ENCODE results near the gene PLD5. TPM values are rescaled to one million over a fixed set of nuclear protein-coding genes. Genes with fewer than 3 reads are reported as not detected.

Gene PLD5
- total RNA-seq, 1 experiment from 2014 or later: not detected

DNA sequence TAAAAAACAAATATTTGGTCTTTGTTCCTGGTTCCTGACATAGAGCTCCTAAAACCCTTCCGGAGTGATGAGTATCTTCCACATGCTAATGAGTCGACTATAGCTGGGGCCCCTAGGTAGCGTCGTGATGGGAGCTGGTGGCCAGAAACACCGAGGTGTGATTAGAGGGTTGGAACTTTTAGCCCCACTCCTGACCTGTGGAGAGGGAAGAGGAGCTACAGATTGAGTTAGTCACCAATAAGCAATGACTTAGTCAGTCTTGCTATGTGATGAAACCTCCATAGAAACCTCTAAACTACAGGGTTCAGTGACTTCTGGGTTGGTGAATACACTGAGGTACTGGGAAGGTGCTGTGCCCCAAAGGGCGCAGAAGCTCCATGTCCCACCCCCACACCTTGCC lies 30.1 kb upstream of the PLD5 start:
- no peaks in the 10 kb centered on the region for H3K4me1 ChIP-seq (ENCODE audit: control insufficient read depth, insufficient read depth, low read length)
- no peaks in the 10 kb centered on the region for H3K9me3 ChIP-seq (ENCODE audit: control insufficient read depth, insufficient read depth, low read depth, low read length)
- no peak overlapping the region for H3K4me3 ChIP-seq (ENCODE audit: low read depth in 2 of 2, low read length in 2 of 2)
- ATAC-seq: no peak
- H3K36me3 ChIP-seq (ENCODE audit: control insufficient read depth, insufficient read depth, low read length): no peaks in the 10 kb centered on the region
- no peaks in the 10 kb centered on the region; the same call in 1 of the 2 replicates for H3K27me3 ChIP-seq (ENCODE audit: control insufficient read depth, insufficient read depth, low read length)
- no peak for TF ChIP-seq POLR2AphosphoS5 (IDR thresholded peaks at IDR 0.05; ENCODE audit: low read depth, low read length)
- TF ChIP-seq, protein P1, sequence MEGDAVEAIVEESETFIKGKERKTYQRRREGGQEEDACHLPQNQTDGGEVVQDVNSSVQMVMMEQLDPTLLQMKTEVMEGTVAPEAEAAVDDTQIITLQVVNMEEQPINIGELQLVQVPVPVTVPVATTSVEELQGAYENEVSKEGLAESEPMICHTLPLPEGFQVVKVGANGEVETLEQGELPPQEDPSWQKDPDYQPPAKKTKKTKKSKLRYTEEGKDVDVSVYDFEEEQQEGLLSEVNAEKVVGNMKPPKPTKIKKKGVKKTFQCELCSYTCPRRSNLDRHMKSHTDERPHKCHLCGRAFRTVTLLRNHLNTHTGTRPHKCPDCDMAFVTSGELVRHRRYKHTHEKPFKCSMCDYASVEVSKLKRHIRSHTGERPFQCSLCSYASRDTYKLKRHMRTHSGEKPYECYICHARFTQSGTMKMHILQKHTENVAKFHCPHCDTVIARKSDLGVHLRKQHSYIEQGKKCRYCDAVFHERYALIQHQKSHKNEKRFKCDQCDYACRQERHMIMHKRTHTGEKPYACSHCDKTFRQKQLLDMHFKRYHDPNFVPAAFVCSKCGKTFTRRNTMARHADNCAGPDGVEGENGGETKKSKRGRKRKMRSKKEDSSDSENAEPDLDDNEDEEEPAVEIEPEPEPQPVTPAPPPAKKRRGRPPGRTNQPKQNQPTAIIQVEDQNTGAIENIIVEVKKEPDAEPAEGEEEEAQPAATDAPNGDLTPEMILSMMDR (IDR thresholded peaks at IDR 0.05): no peak
- no peak for DNase-seq (ENCODE audit: low read depth, low spot score)
- POLR2A ChIA-PET: interaction anchor here (0.5 kb wide), 1 partner anchor 253 kb away, joined by 3 read pairs; no protein-coding TSS in a partner anchor
- no TSS peak for BruUV-seq (replicated peaks)
- CTCF ChIA-PET: no interaction called here
- intact Hi-C loops (cut with micrococcal nuclease; ENCODE audit: unreplicated experiment) (no loop called here), in situ Hi-C loops (cut with HindIII; ENCODE audit: low pct_unique_long_range_greater_than_20kb, low sequenced_read_pairs) (no loop called here)
- no peak overlapping the region for H3K27ac ChIP-seq (ENCODE audit: low read length)

DNA sequence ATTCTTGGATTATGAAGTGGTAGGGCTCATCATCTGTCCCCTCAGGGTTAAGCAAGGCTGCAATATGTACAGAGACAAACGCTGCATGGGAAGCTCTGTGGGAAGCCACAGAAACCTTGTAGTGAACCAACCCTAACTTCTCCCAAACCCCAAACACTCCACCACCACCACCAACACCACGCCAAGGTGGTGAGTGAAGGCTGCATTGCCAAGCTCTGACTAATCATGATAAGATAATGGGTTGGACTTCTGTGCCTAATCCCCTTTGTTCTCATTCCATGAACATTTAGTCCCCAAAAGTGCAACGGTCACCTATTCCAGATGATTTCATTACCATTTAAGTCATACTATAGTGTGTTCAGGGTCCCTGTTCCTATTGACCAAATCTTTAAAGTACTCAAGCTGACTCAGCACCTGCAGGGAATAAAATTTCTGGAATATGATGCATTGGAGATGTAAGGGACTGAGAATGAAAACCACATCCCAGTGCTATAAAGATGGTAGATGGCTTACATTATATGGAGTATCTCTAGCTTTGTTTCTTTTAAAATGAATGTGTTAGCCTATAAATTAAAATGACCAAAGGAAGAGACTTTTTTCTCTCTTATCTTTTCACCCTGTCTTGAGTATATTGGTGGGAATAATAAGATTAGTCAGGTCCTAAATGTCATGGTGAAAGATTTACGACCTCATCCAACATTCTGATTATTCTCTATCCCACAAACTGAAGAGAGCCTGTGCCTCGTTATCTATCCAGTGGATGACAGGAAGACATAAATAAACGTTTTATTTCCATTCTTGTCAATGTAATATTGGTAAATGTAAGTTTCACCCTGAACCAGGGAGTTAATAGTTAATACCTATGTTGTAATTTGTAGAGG lies 22.6 kb upstream of the PLD5 start:
- Histone ChIP-seq H3K27ac (ENCODE audit: low read length) (no peak overlapping the region), H3K4me1 (ENCODE audit: control insufficient read depth, insufficient read depth, low read length) (no peaks in the 10 kb centered on the region), H3K36me3 (ENCODE audit: control insufficient read depth, insufficient read depth, low read length) (no peaks in the 10 kb centered on the region), H3K9me3 (ENCODE audit: control insufficient read depth, insufficient read depth, low read depth, low read length) (no peaks in the 10 kb centered on the region), H3K4me3 (ENCODE audit: low read depth in 2 of 2, low read length in 2 of 2) (no peak overlapping the region), H3K27me3 (ENCODE audit: control insufficient read depth, insufficient read depth, low read length) (no peaks in the 10 kb centered on the region)
- DNase-seq (ENCODE audit: low read depth, low spot score) (no peak), ATAC-seq (no peak)
- in situ Hi-C loops (cut with HindIII; ENCODE audit: low pct_unique_long_range_greater_than_20kb, low sequenced_read_pairs) (no loop called here), intact Hi-C loops (cut with micrococcal nuclease; ENCODE audit: unreplicated experiment) (no loop called here)
- BruUV-seq (replicated peaks): no TSS peak
- TF ChIP-seq POLR2AphosphoS5 (IDR thresholded peaks at IDR 0.05; ENCODE audit: low read depth, low read length) (no peak), TCF7L2 (IDR thresholded peaks at IDR 0.05; ENCODE audit: low read depth, low read length) (no peak)
- TF ChIP-seq, protein P2, sequence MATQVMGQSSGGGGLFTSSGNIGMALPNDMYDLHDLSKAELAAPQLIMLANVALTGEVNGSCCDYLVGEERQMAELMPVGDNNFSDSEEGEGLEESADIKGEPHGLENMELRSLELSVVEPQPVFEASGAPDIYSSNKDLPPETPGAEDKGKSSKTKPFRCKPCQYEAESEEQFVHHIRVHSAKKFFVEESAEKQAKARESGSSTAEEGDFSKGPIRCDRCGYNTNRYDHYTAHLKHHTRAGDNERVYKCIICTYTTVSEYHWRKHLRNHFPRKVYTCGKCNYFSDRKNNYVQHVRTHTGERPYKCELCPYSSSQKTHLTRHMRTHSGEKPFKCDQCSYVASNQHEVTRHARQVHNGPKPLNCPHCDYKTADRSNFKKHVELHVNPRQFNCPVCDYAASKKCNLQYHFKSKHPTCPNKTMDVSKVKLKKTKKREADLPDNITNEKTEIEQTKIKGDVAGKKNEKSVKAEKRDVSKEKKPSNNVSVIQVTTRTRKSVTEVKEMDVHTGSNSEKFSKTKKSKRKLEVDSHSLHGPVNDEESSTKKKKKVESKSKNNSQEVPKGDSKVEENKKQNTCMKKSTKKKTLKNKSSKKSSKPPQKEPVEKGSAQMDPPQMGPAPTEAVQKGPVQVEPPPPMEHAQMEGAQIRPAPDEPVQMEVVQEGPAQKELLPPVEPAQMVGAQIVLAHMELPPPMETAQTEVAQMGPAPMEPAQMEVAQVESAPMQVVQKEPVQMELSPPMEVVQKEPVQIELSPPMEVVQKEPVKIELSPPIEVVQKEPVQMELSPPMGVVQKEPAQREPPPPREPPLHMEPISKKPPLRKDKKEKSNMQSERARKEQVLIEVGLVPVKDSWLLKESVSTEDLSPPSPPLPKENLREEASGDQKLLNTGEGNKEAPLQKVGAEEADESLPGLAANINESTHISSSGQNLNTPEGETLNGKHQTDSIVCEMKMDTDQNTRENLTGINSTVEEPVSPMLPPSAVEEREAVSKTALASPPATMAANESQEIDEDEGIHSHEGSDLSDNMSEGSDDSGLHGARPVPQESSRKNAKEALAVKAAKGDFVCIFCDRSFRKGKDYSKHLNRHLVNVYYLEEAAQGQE (IDR thresholded peaks at IDR 0.05; ENCODE audit: insufficient read depth in 1 of 2, low read depth in 2 of 2, low read length in 1 of 2): no peak
- TF ChIP-seq, protein P1 (IDR thresholded peaks at IDR 0.05): no peak
- POLR2A ChIA-PET: no interaction called here
- CTCF ChIA-PET: no interaction called here

All from Panc1 (cell line).